GM11168 (cell line): ENCODE data around the gene SF3B2.
"Not testable (repeated sequence)": the region's sequence is repeated elsewhere in the genome, so short reads cannot be mapped to it uniquely, and the experiment has no call there.

ENCODE experiments used
- in situ Hi-C: fragments of 300-500 bp; cut with MboI; formaldehyde crosslinking; loops from one replicate; pipeline ENCODE4 v1.12.0; 2022; ENCODE audit warnings: low sequenced_read_pairs; ENCODE audit not compliant: unreplicated experiment

The SF3B2 gene

GRCh38 chr11:66070604-66071380 lies 18.6 kb downstream of the SF3B2 start:
- in situ Hi-C loops, result no loop called here

- in situ Hi-C loops, result no loop called here
Measured at GRCh38 chr11:66071381-66071801, 19.2 kb downstream of the SF3B2 start.

- in situ Hi-C loops, result no loop called here
Measured at GRCh38 chr11:66072081-66072480, 19.9 kb downstream of the SF3B2 start.

DNA sequence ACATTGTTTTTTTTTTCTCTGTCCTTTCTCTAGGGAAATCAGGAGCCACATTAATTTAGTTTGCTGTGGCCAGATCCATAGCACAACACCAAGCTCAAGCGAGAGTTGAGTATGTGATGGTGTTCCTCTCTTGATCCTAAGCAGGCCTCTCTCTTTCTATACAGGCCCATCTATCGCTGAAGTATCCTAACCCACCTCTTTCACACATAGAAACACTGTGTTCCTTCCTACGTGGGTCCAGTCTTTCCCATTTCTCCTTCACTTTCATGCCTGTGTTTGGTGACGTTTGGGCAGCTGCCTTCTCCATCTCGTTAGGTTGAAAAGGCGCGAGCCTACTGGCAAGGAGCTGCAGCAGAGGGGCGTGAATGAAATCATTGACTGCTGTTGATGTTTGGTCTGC lies 20.4 kb downstream of the SF3B2 start:
- in situ Hi-C loops, result no loop called here

DNA sequence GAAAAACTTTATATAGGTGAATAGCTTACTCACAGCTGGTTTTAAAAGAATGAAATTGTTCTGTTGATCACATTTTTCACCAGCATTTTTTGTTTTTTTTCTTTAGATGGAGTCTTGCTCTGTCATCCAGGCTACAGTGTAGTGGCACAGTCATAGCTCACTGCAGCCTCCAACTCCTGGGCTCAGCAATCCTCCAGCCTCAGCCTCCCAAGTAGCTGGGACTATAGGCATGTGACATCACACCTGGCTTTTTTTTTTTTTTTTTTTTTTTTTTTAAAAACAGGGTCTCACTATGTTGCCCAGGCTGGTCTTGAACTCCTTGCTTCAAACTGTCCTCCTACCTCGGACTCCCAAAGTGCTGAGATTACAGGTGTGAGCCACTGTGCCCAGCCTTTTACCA lies 21.5 kb downstream of the SF3B2 start:
- in situ Hi-C loops, result no loop called here

GRCh38 chr11:66075273-66075672 lies 23.1 kb downstream of the SF3B2 start:
- in situ Hi-C loops, result no loop called here

GRCh38 chr11:66076561-66076960 lies 24.4 kb downstream of the SF3B2 start:
- in situ Hi-C loops, result no loop called here

GRCh38 chr11:66077927-66078326 lies 25.8 kb downstream of the SF3B2 start:
- in situ Hi-C loops, result no loop called here

DNA sequence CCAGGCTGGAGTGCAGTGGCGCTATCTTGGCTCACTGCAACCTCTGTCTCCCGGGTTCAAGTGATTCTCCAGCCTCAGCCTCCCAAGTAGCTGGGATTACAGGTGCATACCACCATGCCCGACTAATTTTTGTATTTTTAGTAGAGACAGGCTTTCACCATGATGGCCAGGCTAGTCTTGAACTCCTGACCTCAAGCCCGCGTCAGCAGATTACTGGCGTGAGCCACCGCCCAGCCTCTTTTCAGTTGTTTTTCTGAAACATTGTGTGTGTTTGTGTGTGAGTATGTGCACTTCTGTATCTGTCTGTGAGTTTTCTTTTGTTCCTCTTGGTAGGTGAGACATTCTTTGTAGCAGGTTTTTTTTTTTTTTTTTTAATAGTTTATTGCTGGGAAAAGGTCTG lies 26.8 kb downstream of the SF3B2 start:
- in situ Hi-C loops, result not testable (repeated sequence)

DNA sequence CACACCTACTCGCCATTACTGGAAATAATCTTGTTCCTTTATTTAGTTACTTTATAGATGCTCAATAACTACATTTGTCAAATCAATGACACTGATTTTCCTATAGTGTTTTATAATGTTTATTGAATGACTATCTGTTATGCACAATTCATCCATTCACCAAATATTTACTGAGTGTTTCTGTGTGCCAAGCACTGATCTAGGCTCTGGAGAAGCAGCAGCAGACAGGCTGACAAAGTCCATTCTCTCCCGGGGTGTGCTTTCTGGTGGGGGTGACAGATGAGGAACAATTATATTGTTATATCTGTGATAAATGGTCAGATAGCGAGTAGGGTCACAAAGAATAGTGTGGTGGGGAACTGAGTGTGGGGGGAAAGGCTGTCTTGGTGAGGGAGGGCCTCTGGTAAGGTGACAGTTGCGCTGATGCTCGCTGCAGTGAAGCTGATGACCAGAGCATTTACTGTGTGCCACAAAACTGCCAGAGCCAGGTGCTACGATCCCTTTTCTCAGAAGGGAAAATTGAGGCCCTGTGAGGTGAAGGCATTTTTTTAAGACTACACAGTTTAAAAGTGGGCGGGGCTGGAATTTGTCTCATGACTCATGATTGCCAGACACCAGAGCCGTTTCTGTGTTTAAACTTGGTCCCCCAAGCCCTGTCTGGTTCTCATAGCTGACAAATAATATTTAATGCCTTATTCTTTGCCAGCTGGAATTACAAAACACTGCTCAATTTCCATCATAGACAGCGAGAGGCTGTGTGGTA lies 28.1 kb downstream of the SF3B2 start:
- in situ Hi-C loops, result no loop called here

DNA sequence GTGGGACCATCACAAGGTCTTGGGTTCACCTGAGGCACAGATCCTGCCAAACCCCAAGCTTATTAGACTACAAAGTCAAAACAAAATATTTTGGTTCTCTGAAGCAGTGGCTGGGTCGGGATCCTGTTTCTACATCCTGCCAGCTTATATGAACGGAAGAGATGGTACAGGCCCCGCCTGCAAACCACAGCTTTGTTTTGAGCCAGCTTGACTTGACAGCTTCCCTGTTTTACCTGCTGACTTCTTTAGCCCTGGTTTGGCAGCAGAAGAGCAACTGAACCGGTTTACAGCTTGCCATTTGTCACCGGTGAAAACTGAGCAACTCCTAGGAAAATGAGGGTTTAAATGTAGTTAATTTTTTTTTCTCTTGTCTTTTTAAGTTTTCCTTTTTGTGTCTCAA lies 29.3 kb downstream of the SF3B2 start:
- in situ Hi-C loops, result no loop called here

- in situ Hi-C loops, result no loop called here
Measured at GRCh38 chr11:66082946-66083698, 31.0 kb downstream of the SF3B2 start.

GRCh38 chr11:66083767-66084166 lies 31.6 kb downstream of the SF3B2 start:
- in situ Hi-C loops, result no loop called here

- in situ Hi-C loops, result no loop called here
Measured at GRCh38 chr11:66084821-66085475, 32.8 kb downstream of the SF3B2 start.

DNA sequence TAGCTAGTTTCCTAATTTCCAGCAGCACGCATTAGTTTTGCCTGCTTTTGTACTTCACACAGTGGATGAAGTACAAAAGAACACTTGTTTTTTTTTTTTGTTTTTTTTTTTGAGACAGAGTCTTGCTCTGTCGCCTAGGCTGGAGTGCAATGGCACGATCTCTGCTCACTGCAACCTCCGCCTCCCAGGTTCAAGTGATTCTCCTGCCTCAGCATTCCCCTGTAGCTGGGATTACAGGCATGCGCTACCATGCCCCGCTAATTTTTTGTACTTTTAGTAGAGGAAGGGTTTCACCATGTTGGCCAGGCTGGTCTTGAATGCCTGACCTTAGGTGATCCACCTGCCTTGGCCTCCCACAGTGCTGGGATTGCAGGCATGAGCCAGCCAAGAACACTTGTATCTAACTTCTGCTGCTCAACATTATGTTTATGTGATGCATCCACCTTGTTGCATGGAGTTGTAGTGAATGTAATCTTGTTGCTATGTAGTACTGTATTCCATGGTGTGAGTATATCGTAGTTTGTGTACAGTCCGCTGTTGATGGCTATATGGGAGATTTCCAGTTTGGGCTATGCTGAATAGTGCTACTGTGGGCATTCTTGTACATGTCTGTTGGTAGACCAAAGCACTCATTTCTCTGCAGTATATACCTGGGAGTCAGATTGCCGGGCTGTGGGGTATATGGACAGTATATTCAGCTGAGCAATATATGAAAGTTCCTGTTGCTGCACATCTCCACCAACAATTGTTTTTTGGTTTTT lies 35.2 kb downstream of the SF3B2 start:
- in situ Hi-C loops, result no loop called here

DNA sequence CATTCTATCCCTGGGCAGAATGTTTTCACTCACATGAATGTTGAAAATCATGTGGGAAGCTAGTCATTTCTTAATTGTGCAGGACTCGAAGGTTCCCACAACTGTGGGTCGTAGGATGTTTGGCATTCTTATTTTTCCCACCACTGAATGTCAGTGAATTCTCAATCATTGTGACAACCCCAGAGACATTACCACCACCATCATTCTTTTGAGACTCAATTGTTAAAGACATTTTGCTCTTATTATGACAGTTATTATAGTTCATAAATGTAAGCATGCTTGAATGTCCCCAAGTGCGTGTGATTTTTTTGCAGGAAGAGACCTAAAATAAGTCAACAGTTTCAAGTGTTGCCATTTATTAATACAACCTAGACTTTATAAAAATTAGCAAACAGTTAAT lies 36.9 kb downstream of the SF3B2 start:
- in situ Hi-C loops, result no loop called here

DNA sequence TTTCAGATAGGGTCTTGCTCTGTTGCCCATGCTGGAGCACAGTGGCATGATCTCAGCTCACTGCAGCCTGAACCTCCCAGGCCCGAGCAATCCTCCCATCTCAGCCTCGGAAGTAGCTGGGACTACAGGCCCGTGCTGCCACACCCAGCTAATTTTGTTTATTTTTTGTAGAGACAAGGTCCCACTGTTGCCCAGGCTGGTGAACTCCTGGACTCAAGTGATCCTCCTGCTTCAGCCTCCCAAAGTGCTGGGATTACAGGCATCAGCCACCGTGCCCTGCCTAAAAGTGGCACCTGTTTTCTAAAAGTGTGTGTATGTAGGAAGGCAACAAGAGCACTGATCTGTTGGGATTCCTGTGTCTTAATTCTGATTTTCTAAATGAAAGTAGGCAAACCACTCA lies 38.1 kb downstream of the SF3B2 start:
- in situ Hi-C loops, result no loop called here

DNA sequence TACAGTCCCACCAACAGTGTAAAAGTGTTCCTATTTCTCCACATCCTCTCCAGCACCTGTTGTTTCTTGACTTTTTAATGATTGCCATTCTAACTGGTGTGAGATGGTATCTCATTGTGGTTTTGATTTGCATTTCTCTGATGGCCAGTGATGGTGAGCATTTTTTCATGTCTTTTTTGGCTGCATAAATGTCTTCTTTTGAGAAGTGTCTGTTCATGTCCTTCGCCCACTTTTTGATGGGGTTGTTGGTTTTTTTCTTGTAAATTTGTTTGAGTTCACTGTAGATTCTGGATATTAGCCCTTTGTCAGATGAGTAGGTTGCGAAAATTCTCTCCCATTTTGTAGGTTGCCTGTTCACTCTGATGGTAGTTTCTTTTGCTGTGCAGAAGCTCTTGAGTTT lies 40.0 kb downstream of the SF3B2 start:
- in situ Hi-C loops, result not testable (repeated sequence)

DNA sequence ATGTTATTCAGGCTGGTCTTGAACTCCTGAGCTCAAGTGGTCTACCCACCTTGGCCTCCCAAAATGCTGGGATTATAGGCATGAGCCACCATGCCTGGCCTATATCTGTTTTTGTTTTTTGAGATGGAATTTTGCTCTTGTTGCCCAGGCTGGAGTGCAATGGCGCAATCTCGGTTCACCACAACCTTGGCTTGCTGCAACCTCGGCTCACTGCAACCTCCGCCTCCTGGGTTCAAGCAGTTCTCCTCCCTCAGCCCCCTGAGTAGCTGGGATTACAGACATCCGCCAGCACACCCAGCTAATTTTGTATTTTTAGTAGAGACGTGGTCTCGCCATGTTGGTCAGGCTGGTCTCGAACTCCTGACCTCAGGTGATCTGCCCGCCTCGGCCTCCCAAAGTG lies 47.6 kb downstream of the SF3B2 start:
- in situ Hi-C loops, result not testable (repeated sequence)
